Coronary artery (tissue), 2 donors: ENCODE results near the gene MVK.

ENCODE experiments used
- DNase-seq: peaks from one replicate; pipeline ENCODE4 v3.0.0-alpha.2; 2017; ENCODE audit warnings: low spot score
- H3K27ac ChIP-seq, 2 donors: fragments of 200-600 bp; sonication (generic); one replicate each; pipeline ENCODE4 v1.5.1; 2016 to 2019
- H3K4me3 ChIP-seq: fragments of 200-600 bp; sonication (generic); 2 replicates; pipeline ENCODE4 v1.5.1; 2016; ENCODE audit warnings: mild to moderate bottlenecking, moderate library complexity
- TF ChIP-seq, protein P1 (sequence below): fragments of 200-600 bp; sonication (generic); IDR thresholded peaks from one replicate; pipeline ENCODE4 v1.5.1; 2019; ENCODE audit warnings: antibody characterized with exemption

The MVK gene

DNA sequence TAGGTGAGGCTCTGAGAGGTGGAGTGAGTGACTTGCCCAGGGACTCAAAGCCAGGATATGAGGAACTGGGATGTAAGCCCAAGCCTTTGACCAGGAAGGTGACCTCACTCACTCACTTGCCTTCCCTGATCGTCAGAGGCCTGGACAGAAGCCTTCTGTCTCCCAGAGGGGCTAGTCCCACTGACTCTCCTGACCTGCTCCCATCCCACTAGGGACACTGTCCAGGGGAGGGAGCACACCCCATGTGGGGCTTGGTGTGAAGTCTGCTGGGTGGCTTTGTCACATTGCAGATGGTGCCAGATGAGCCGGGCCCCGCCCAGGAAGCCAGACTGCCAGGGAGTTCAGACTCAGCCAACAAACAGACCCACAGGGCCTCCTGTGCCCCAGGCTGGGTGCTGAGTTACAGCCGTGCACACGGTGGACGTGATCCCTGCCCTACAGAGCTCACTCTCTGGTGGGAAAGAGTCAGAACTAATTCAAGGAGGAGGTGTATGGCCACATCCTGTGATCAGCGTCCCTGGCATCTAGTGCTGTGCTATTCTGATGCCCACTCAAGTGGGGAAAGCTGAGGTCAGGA is 28.6 kb upstream of the MVK start:
- DNase-seq, result no peak
- TF ChIP-seq, protein P1, sequence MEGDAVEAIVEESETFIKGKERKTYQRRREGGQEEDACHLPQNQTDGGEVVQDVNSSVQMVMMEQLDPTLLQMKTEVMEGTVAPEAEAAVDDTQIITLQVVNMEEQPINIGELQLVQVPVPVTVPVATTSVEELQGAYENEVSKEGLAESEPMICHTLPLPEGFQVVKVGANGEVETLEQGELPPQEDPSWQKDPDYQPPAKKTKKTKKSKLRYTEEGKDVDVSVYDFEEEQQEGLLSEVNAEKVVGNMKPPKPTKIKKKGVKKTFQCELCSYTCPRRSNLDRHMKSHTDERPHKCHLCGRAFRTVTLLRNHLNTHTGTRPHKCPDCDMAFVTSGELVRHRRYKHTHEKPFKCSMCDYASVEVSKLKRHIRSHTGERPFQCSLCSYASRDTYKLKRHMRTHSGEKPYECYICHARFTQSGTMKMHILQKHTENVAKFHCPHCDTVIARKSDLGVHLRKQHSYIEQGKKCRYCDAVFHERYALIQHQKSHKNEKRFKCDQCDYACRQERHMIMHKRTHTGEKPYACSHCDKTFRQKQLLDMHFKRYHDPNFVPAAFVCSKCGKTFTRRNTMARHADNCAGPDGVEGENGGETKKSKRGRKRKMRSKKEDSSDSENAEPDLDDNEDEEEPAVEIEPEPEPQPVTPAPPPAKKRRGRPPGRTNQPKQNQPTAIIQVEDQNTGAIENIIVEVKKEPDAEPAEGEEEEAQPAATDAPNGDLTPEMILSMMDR, result no peak
- Histone ChIP-seq H3K4me3 (no peak overlapping the region), H3K27ac (no peak overlapping the region)

- TF ChIP-seq, protein P1, result no peak
- DNase-seq, result no peak
Observed at GRCh38 chr12:109545826-109546225, 27.8 kb upstream of the MVK start.

GRCh38 chr12:109547286-109547685 is 26.3 kb upstream of the MVK start:
- Histone ChIP-seq H3K27ac (no peak overlapping the region), H3K4me3 (no peak overlapping the region)
- TF ChIP-seq, protein P1, result no peak
- DNase-seq, result no peak

More at GRCh38 chr12:109545826-109546225, 27.8 kb upstream of the MVK start:
- H3K27ac ChIP-seq, result no peak overlapping the region
- H3K4me3 ChIP-seq, result no peak overlapping the region

GRCh38 chr12:109548258-109548657 is 25.3 kb upstream of the MVK start:
- DNase-seq, result no peak
- Histone ChIP-seq H3K4me3 (no peak overlapping the region), H3K27ac (no peak overlapping the region)
- TF ChIP-seq, protein P1, result no peak

GRCh38 chr12:109549613-109550270 is 23.9 kb upstream of the MVK start:
- no peak for DNase-seq

GRCh38 chr12:109550281-109550680 is 23.3 kb upstream of the MVK start:
- H3K27ac ChIP-seq, result no peak overlapping the region
- TF ChIP-seq, protein P1, result no peak
- DNase-seq, result no peak
- H3K4me3 ChIP-seq, result no peak overlapping the region

More at GRCh38 chr12:109549613-109550270, 23.9 kb upstream of the MVK start:
- H3K4me3 ChIP-seq, result no peak overlapping the region
- no peak overlapping the region for H3K27ac ChIP-seq
- TF ChIP-seq, protein P1, result no peak

- TF ChIP-seq, protein P1, result no peak
- no peak for DNase-seq
- H3K27ac ChIP-seq, result no peak overlapping the region
- no peak overlapping the region for H3K4me3 ChIP-seq
Observed at GRCh38 chr12:109551108-109551507, 22.5 kb upstream of the MVK start.
